Measurements from ENCODE around the gene MAD2L1BP. TPM values are rescaled to one million over a fixed set of nuclear protein-coding genes. Genes with fewer than 3 reads are reported as not detected.
"Not testable (repeated sequence)": the region's sequence is repeated elsewhere in the genome, so short reads cannot be mapped to it uniquely, and the experiment has no call there.

MAD2L1BP gene
- total RNA-seq, 1 donor from 2014 or later: 25.1 TPM

DNA sequence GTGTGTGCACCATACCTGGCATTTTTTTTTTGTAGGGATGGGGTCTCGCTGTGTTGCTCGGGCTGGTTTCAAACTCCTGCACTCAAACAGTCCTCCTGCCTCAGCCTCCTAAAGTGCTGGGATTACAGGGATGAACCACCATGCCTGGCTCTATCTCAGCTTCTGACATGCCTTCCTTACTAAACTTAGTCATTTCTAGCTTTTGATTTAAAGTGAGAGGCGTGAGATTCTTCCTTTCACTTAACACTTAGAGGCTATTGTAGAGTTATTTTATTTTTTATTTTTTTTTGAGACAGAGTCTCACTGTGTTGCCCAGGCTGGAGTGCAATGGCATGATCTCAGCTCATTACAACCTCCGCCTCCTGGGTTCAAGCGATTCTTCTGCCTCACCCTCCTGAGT lies 27.3 kb downstream of the MAD2L1BP start:
- not testable (repeated sequence) for H3K36me3 ChIP-seq (ENCODE audit: control insufficient read depth in 3 of 3, insufficient read depth in 3 of 3, low read length in 3 of 3); H3K9me3 ChIP-seq (ENCODE audit: control insufficient read depth in 3 of 3, low read length in 3 of 3); H3K27ac ChIP-seq (ENCODE audit: low read depth, low read length); H3K27me3 ChIP-seq (ENCODE audit: control insufficient read depth in 3 of 3, insufficient read depth in 3 of 3, low read length in 3 of 3); H3K4me3 ChIP-seq (ENCODE audit: low read length in 3 of 3); H3K9ac ChIP-seq (ENCODE audit: low read depth in 1 of 3, low read length in 3 of 3)
- H3K4me1 ChIP-seq (ENCODE audit: control insufficient read depth in 3 of 3, insufficient read depth in 3 of 3, low read length in 3 of 3): peaks cover 9 to 18% (median 14%) of the 10 kb centered on the region in 3 donors

DNA sequence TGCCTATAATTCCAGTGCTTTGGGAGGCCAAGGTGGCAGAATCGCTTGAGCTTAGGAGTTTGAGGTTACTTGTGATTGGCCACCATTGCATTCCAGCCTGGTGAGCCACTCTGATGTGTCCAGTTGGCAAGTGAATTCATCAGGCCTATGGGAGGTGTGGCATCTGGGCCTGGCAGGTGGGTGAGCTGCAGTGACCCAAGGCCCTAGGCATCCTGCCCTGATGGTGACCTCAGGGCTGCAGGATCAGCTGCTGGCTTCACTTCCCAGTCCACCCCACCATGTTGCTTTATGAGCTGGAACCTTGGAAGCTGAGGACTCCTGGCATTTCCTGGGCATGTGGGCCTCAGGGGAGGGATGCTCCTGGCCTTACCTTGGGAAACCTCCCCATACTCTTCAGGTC lies 29.7 kb downstream of the MAD2L1BP start:
- peaks cover 0 to 3% (median 0%) of the 10 kb centered on the region in 3 donors for H3K27me3 ChIP-seq (ENCODE audit: control insufficient read depth in 3 of 3, insufficient read depth in 3 of 3, low read length in 3 of 3)
- H3K4me1 ChIP-seq (ENCODE audit: control insufficient read depth in 3 of 3, insufficient read depth in 3 of 3, low read length in 3 of 3): peaks cover 34 to 43% (median 39%) of the 10 kb centered on the region in 3 donors
- peaks cover under 1 to 1% (median under 1%) of the 10 kb centered on the region in 3 donors for H3K36me3 ChIP-seq (ENCODE audit: control insufficient read depth in 3 of 3, insufficient read depth in 3 of 3, low read length in 3 of 3)
- no peak overlapping the region for H3K27ac ChIP-seq (ENCODE audit: low read depth, low read length)
- no peak overlapping the region for H3K4me3 ChIP-seq (ENCODE audit: low read length in 3 of 3)
- peaks cover 0 to 2% (median 0%) of the 10 kb centered on the region in 3 donors for H3K9me3 ChIP-seq (ENCODE audit: control insufficient read depth in 3 of 3, low read length in 3 of 3)
- no peak overlapping the region for H3K9ac ChIP-seq (ENCODE audit: low read depth in 1 of 3, low read length in 3 of 3)

DNA sequence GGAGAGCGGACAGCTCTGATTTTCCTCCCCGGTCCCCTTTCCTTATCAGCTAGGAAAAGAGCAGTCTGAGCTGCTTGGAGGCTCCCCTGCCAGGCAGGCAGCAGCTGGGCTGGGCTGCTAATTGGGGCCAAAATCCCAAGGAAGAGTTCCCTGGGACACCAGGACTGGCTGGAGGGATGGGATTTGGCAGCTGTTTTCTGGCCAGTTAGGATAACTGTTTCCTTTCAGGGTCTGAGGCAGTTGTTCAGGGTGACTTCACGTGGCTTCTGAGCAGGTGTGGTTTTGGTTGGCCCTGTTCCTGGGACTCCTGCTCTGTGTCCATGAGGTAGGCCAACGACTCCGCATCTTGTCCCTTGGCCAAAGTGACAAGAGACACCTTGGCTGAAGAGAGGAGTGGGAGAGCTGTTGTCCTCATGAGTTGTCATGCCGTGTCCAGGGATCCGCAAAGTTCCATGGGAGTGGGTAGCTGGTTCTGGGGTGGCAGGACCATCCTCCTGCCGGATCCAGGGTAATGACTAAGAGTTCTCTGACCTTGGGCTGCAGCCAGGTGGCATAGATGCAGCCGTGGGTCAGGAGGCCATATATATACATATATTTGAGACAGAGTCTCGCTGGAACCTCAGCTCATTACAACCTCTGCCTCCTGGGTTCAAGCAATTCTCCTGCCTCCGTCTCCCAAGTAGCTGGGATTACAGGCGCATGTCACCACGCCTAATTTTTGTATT lies 30.7 kb downstream of the MAD2L1BP start:
- Histone ChIP-seq H3K36me3 (ENCODE audit: control insufficient read depth in 3 of 3, insufficient read depth in 3 of 3, low read length in 3 of 3) (peaks cover 9 to 11% (median 10%) of the 10 kb centered on the region in 3 donors), H3K27ac (ENCODE audit: low read depth, low read length) (no peak overlapping the region), H3K9me3 (ENCODE audit: control insufficient read depth in 3 of 3, low read length in 3 of 3) (no peaks in the 10 kb centered on the region), H3K4me1 (ENCODE audit: control insufficient read depth in 3 of 3, insufficient read depth in 3 of 3, low read length in 3 of 3) (peaks cover 43 to 53% (median 48%) of the 10 kb centered on the region in 3 donors), H3K9ac (ENCODE audit: low read depth in 1 of 3, low read length in 3 of 3) (peak overlapping the region in 1 of 3 donors; percentile 83), H3K27me3 (ENCODE audit: control insufficient read depth in 3 of 3, insufficient read depth in 3 of 3, low read length in 3 of 3) (peaks cover 0 to 3% (median 0%) of the 10 kb centered on the region in 3 donors), H3K4me3 (ENCODE audit: low read length in 3 of 3) (no peak overlapping the region)

DNA sequence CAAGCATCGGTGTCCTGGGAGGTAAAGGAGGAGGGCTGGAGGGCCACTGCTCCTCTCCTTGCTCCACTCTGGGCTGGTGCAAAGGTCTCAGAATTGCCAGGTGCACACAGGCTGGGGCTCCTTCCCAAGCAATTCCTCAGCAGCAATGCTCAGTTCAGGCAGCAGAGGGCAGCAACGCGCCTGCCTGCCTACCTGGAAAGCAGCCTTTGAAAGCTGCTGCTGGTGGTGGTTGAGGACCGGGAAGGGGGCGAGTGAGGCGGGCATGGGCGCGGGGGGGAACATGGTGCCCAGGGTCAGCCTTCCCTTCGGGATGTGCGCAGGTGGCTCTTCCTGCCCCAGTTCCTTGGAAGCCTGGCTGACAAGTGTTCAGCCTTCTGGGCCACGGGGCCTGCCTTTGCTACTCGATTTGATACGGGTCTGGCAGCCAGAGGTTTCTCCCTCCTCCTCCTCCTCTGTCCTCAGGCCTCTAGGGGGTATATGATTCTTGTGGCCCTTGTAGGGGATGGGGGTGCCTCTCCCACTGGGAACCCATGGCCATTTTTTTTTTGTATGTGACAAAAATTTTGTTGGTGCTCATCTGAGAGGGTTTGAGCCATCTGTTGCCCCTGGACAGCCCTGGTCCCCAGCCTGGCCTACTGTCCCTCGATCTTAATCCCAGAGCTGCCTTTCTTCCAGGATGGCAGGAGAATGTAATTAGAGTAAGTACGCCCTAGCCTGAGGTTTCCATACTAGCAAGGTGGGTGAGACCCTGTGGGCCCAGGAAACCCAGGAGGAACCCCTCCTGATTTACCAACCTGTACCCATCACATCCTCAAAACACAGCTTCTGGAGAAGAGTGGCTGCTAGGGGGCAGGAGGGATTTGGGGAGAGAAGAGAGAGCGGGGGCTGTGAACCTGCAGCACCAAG lies 31.9 kb downstream of the MAD2L1BP start:
- H3K4me3 ChIP-seq (ENCODE audit: low read length in 3 of 3): peak overlapping the region in 2 of 3 donors; percentile 32 to 56
- H3K4me1 ChIP-seq (ENCODE audit: control insufficient read depth in 3 of 3, insufficient read depth in 3 of 3, low read length in 3 of 3): peaks cover 52 to 64% (median 60%) of the 10 kb centered on the region in 3 donors
- peaks cover 18% of the 10 kb centered on the region in 3 donors for H3K36me3 ChIP-seq (ENCODE audit: control insufficient read depth in 3 of 3, insufficient read depth in 3 of 3, low read length in 3 of 3)
- H3K9me3 ChIP-seq (ENCODE audit: control insufficient read depth in 3 of 3, low read length in 3 of 3): no peaks in the 10 kb centered on the region
- peak overlapping the region in 2 of 3 donors; percentile 45 to 83 for H3K9ac ChIP-seq (ENCODE audit: low read depth in 1 of 3, low read length in 3 of 3)
- peak overlapping the region; percentile 74 for H3K27ac ChIP-seq (ENCODE audit: low read depth, low read length)
- H3K27me3 ChIP-seq (ENCODE audit: control insufficient read depth in 3 of 3, insufficient read depth in 3 of 3, low read length in 3 of 3): peaks cover 0 to 3% (median 0%) of the 10 kb centered on the region in 3 donors

DNA sequence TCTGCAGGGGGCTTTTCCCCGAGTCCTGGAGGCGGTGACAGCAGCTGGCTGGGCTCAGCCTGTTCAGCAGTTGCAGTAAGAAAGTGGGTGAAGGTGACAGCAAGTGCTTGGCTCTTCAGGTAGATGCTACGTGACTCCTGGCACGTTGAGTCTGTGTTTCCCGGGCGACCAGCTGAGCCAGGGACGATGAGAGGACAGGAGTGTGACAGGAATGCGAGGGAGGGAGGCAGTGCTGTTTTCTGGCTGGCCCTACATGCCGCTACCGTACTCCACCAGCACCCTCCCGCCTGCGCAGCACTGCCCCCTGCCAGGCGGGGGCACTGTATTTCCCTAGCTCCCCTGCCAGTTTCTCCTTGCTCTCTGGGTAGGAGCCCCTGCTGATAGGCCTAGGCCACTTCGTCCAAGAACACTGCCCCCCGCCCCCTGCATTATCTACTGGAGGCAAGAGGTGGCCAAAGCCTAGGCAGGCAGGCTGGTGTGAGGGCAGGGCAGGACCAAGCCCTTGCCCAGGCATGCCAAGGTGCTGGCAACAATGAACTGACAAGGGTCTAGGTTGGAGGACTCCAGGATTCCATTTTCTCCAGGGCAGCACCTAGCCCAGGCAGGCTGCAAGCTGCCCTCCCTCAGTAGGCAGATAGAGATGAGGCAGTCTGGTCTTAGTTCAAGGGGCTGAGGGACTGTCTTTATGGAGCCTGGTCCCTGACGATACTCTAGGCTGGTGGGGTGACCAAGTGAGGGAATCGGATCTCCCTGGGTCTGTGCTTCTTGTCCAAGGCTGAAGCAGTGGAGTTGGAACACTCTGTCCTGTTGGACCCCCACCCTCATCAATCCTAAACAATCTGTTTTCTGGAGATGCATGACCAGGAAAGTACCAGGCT lies 32.8 kb downstream of the MAD2L1BP start:
- Histone ChIP-seq H3K27ac (ENCODE audit: low read depth, low read length) (peak overlapping the region; percentile 74), H3K4me1 (ENCODE audit: control insufficient read depth in 3 of 3, insufficient read depth in 3 of 3, low read length in 3 of 3) (peaks cover 59 to 71% (median 69%) of the 10 kb centered on the region in 3 donors), H3K4me3 (ENCODE audit: low read length in 3 of 3) (peak overlapping the region in 1 of 3 donors; percentile 45), H3K9ac (ENCODE audit: low read depth in 1 of 3, low read length in 3 of 3) (peak overlapping the region; percentile 12 to 83 (median 81)), H3K36me3 (ENCODE audit: control insufficient read depth in 3 of 3, insufficient read depth in 3 of 3, low read length in 3 of 3) (peaks cover 18% of the 10 kb centered on the region in 3 donors), H3K27me3 (ENCODE audit: control insufficient read depth in 3 of 3, insufficient read depth in 3 of 3, low read length in 3 of 3) (peaks cover 0 to 3% (median 0%) of the 10 kb centered on the region in 3 donors), H3K9me3 (ENCODE audit: control insufficient read depth in 3 of 3, low read length in 3 of 3) (no peaks in the 10 kb centered on the region)

DNA sequence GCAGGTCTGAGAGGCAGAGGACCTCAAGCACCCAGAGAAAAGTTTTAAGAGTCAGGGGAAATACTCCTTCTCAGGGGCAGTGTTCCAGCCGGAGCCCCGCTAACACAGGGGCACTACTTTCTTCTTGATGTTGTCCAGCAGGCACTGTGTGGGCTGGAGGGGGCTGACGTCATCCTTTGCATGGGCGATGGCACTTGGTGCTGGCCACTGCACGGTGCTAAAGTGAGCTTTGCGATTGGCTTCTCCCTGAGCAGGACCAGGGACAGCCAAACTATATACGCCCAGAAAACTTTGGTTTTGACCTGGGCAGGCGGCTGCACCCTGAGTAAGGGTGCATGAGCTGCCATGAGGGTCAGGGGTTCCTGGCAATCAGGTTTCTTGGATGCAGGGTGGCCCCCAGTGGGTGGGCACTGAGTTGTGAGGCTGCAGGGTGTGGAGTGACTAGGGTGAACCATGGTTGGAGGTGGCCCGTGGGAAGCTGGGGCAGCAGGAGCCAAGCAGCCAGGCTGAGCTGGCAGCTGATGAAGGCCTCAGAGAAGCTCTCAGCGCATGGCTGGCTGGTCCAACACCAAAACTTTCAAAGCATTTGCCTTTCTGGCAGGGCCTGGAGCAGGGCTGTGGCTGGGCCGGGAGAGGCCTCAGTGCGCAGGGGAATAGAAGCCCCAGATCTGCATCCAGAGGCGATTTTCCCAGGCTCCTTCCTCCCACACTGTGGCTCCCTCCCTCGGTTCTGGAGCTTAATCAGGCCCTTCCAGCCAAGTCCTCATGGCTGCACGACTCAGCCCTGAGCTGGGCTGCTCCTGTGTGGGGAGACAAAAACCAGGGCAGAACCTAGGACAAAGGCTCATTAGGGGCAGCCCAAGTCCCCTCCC lies 33.6 kb downstream of the MAD2L1BP start:
- Histone ChIP-seq H3K9ac (ENCODE audit: low read depth in 1 of 3, low read length in 3 of 3) (peak overlapping the region; percentile 4 to 83 (median 81)), H3K4me3 (ENCODE audit: low read length in 3 of 3) (peak overlapping the region in 1 of 3 donors; percentile 45), H3K4me1 (ENCODE audit: control insufficient read depth in 3 of 3, insufficient read depth in 3 of 3, low read length in 3 of 3) (peaks cover 68 to 80% (median 78%) of the 10 kb centered on the region in 3 donors), H3K27ac (ENCODE audit: low read depth, low read length) (peak overlapping the region; percentile 74), H3K9me3 (ENCODE audit: control insufficient read depth in 3 of 3, low read length in 3 of 3) (no peaks in the 10 kb centered on the region), H3K36me3 (ENCODE audit: control insufficient read depth in 3 of 3, insufficient read depth in 3 of 3, low read length in 3 of 3) (peaks cover 24 to 26% (median 24%) of the 10 kb centered on the region in 3 donors), H3K27me3 (ENCODE audit: control insufficient read depth in 3 of 3, insufficient read depth in 3 of 3, low read length in 3 of 3) (peaks cover 0 to 3% (median 0%) of the 10 kb centered on the region in 3 donors)

DNA sequence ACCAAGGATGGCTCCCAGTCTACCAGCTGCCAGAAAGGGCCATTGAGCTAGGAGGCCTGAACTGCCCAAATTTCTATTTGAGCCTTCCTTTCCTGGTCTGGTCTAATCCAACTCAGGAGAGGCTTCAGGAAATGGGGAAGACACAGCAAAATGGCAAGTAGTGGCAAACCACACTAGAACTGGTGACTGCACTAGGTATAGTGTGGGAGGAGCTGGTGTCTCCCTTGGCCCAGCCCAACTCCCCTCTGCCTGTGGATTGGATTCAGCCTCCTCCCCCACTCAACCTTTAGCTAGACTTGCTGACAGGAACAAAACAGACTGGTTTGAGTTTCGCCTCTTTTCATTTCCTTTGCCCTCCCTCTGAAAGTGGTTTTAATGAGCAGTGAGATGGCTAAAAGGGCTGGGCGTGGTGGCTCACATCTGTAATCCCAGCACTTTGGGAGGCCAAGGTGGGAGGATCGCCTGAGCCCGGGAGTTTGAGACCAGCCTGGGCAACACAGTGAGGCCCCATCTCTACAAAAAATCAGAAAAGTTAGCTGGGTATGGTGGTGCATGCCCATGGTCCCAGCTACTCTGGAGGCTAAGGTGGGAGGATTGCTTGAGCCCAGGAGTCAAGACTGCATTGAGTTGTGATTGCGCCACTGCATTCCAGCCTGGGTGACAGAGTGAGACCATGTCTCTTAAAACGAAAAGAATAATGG lies 34.4 kb downstream of the MAD2L1BP start:
- no peak overlapping the region for H3K4me3 ChIP-seq (ENCODE audit: low read length in 3 of 3)
- peaks cover 75 to 88% (median 86%) of the 10 kb centered on the region in 3 donors for H3K4me1 ChIP-seq (ENCODE audit: control insufficient read depth in 3 of 3, insufficient read depth in 3 of 3, low read length in 3 of 3)
- H3K9me3 ChIP-seq (ENCODE audit: control insufficient read depth in 3 of 3, low read length in 3 of 3): no peaks in the 10 kb centered on the region
- H3K27me3 ChIP-seq (ENCODE audit: control insufficient read depth in 3 of 3, insufficient read depth in 3 of 3, low read length in 3 of 3): no peaks in the 10 kb centered on the region
- H3K36me3 ChIP-seq (ENCODE audit: control insufficient read depth in 3 of 3, insufficient read depth in 3 of 3, low read length in 3 of 3): peaks cover 31 to 34% (median 32%) of the 10 kb centered on the region in 3 donors
- H3K27ac ChIP-seq (ENCODE audit: low read depth, low read length): peak overlapping the region; percentile 74
- peak overlapping the region; percentile 4 to 83 (median 71) for H3K9ac ChIP-seq (ENCODE audit: low read depth in 1 of 3, low read length in 3 of 3)

DNA sequence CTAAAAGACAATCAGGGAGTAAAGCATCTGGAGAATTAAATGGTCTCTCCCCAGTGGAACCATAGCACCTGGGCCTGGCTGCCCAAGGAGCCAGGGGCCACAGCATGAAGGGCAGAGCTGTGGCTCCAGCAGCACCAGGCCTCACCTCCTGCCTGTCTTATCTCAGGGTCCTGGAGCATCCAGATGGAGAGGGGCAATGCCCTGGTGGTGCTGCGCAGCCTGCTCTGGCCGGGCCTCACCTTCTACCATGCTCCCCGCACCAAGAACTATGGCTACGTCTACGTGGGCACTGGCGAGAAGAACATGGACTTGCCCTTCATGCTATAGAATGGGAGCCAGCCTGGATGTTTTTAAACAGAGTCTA lies 35.0 kb downstream of the MAD2L1BP start:
- Histone ChIP-seq H3K27ac (ENCODE audit: low read depth, low read length) (peak overlapping the region; percentile 74), H3K4me1 (ENCODE audit: control insufficient read depth in 3 of 3, insufficient read depth in 3 of 3, low read length in 3 of 3) (peaks cover 75 to 93% (median 91%) of the 10 kb centered on the region in 3 donors), H3K9me3 (ENCODE audit: control insufficient read depth in 3 of 3, low read length in 3 of 3) (no peaks in the 10 kb centered on the region), H3K36me3 (ENCODE audit: control insufficient read depth in 3 of 3, insufficient read depth in 3 of 3, low read length in 3 of 3) (peaks cover 32 to 38% (median 36%) of the 10 kb centered on the region in 3 donors), H3K27me3 (ENCODE audit: control insufficient read depth in 3 of 3, insufficient read depth in 3 of 3, low read length in 3 of 3) (no peaks in the 10 kb centered on the region), H3K4me3 (ENCODE audit: low read length in 3 of 3) (no peak overlapping the region), H3K9ac (ENCODE audit: low read depth in 1 of 3, low read length in 3 of 3) (peak overlapping the region in 1 of 3 donors; percentile 83)

Measured in skeletal muscle tissue (tissue), 4 donors.